Loucy (cell line): ENCODE data around the gene KAT6B.

Experiments
- H2AFZ ChIP-seq: fragments of 200-600 bp; sonication (generic); 2 replicates; pipeline ENCODE4 v1.6.0; 2016; ENCODE audit warnings: antibody characterized with exemption, mild to moderate bottlenecking, low read length, moderate library complexity
- H3F3A ChIP-seq: fragments of 200-600 bp; 2 replicates; pipeline ENCODE4 v1.6.0; 2016; ENCODE audit warnings: antibody characterized with exemption, low read depth, mild to moderate bottlenecking
- H3K27me3 ChIP-seq: fragments of 200-600 bp; sonication (generic); 2 replicates; pipeline ENCODE4 v1.6.1; 2014; ENCODE audit warnings: low read length, mild to moderate bottlenecking; ENCODE audit not compliant: insufficient read depth, poor library complexity, severe bottlenecking
- H3K36me3 ChIP-seq: fragments of 200-600 bp; sonication (generic); 2 replicates; pipeline ENCODE4 v1.6.1; 2016; ENCODE audit warnings: low read length; ENCODE audit not compliant: insufficient read depth
- H3K4me1 ChIP-seq: fragments of 200-600 bp; sonication (generic); 2 replicates; pipeline ENCODE4 v1.5.1; 2014; ENCODE audit warnings: low read length, mild to moderate bottlenecking; ENCODE audit not compliant: insufficient read depth, poor library complexity, severe bottlenecking
- H3K4me2 ChIP-seq: fragments of 200-600 bp; sonication (generic); 2 replicates; pipeline ENCODE4 v1.6.0; 2014; ENCODE audit warnings: antibody characterized with exemption, low read length, low read depth, mild to moderate bottlenecking; ENCODE audit not compliant: poor library complexity, severe bottlenecking
- H3K4me3 ChIP-seq: fragments of 200-600 bp; sonication (generic); 2 replicates; pipeline ENCODE4 v1.5.1; 2014; ENCODE audit warnings: low read length, mild to moderate bottlenecking, mixed read lengths; ENCODE audit not compliant: poor library complexity, severe bottlenecking
- H3K79me2 ChIP-seq: fragments of 200-600 bp; sonication (generic); 2 replicates; pipeline ENCODE4 v1.6.1; 2014; ENCODE audit warnings: low read length; ENCODE audit not compliant: insufficient read depth
- H3K9ac ChIP-seq: fragments of 200-600 bp; sonication (generic); 2 replicates; pipeline ENCODE4 v1.6.0; 2014; ENCODE audit warnings: mild to moderate bottlenecking, low read depth, low read length, moderate library complexity; ENCODE audit not compliant: poor library complexity, severe bottlenecking
- H3K9me2 ChIP-seq: fragments of 200-600 bp; sonication (generic); replicated peaks from 2 replicates; pipeline ENCODE4 v1.6.1; 2016; ENCODE audit warnings: low read depth, low read length, mixed read lengths
- H3K9me3 ChIP-seq: fragments of 200-600 bp; sonication (generic); 2 replicates; pipeline ENCODE4 v1.6.1; 2014; ENCODE audit warnings: mild to moderate bottlenecking, antibody characterized with exemption, low read length, low read depth; ENCODE audit not compliant: insufficient read depth
- H4K20me1 ChIP-seq: fragments of 200-600 bp; sonication (generic); 2 replicates; pipeline ENCODE4 v1.6.0; 2014; ENCODE audit warnings: antibody characterized with exemption, low read length, mild to moderate bottlenecking; ENCODE audit not compliant: insufficient read depth, poor library complexity, severe bottlenecking
- CTCF ChIP-seq: fragments of 200-600 bp; sonication (generic); conservative IDR thresholded peaks from 2 replicates; pipeline ENCODE4 v1.5.1; 2014; ENCODE audit warnings: mild to moderate bottlenecking, antibody characterized with exemption, low read length
- EZH2phosphoT487 ChIP-seq: fragments of 200-600 bp; IDR thresholded peaks from 2 replicates; pipeline ENCODE4 v1.6.1; 2018; ENCODE audit warnings: antibody characterized with exemption, mild to moderate bottlenecking, moderate library complexity, borderline replicate concordance

Gene KAT6B

GRCh38 chr10:74823791-74824183 lies 2.6 kb upstream of the KAT6B start:
- peak overlapping the region; percentile 82 for H3K4me2 ChIP-seq
- H3K4me1 ChIP-seq, result peaks cover 48% of the 10 kb centered on the region
- no peaks in the 10 kb centered on the region for H3K36me3 ChIP-seq
- TF ChIP-seq CTCF, result no peak
- TF ChIP-seq EZH2phosphoT487, result no peak
- H3K27me3 ChIP-seq, result no peaks in the 10 kb centered on the region
- H3K79me2 ChIP-seq, result peaks cover 38% of the 10 kb centered on the region
- no peak overlapping the region for H2AFZ ChIP-seq
- H3F3A ChIP-seq, result no peaks in the 10 kb centered on the region
- no peaks in the 10 kb centered on the region for H3K9me2 ChIP-seq
- H3K4me3 ChIP-seq, result peak overlapping the region; percentile 94
- peaks cover 15% of the 10 kb centered on the region for H4K20me1 ChIP-seq
- H3K9me3 ChIP-seq, result no peaks in the 10 kb centered on the region
- peak overlapping the region; percentile 99 for H3K9ac ChIP-seq

- Histone ChIP-seq H3K27me3 (no peaks in the 10 kb centered on the region), H3K9me3 (no peaks in the 10 kb centered on the region), H4K20me1 (peaks cover 20% of the 10 kb centered on the region), H2AFZ (peak overlapping the region; percentile 0), H3K9ac (peak overlapping the region; percentile 99), H3K9me2 (no peaks in the 10 kb centered on the region), H3K4me3 (peak overlapping the region; percentile 94), H3F3A (no peaks in the 10 kb centered on the region), H3K4me2 (peak overlapping the region; percentile 82), H3K4me1 (peaks cover 53% of the 10 kb centered on the region), H3K79me2 (peaks cover 43% of the 10 kb centered on the region), H3K36me3 (no peaks in the 10 kb centered on the region)
- TF ChIP-seq EZH2phosphoT487 (no peak), CTCF (no peak)
These were observed 2.1 kb upstream of the KAT6B start for GRCh38 chr10:74824184-74824899.

- no peaks in the 10 kb centered on the region for H3F3A ChIP-seq
- peak overlapping the region; percentile 99 for H3K9ac ChIP-seq
- H3K79me2 ChIP-seq, result peaks cover 49% of the 10 kb centered on the region
- H3K9me3 ChIP-seq, result no peaks in the 10 kb centered on the region
- no peak for TF ChIP-seq CTCF
- no peak for TF ChIP-seq EZH2phosphoT487
- peaks cover 22% of the 10 kb centered on the region for H4K20me1 ChIP-seq
- H3K4me3 ChIP-seq, result peak overlapping the region; percentile 94
- peak overlapping the region; percentile 0; the same call in 1 of the 2 replicates for H2AFZ ChIP-seq
- H3K4me2 ChIP-seq, result peak overlapping the region; percentile 82
- H3K9me2 ChIP-seq, result no peaks in the 10 kb centered on the region
- H3K36me3 ChIP-seq, result no peaks in the 10 kb centered on the region
- H3K4me1 ChIP-seq, result peaks cover 54% of the 10 kb centered on the region
- H3K27me3 ChIP-seq, result no peaks in the 10 kb centered on the region
These were observed 1.5 kb upstream of the KAT6B start for GRCh38 chr10:74824900-74825370.
